Posterior vena cava (tissue), 2 donors: ENCODE results near the gene CCN5. TPM values are rescaled to one million over a fixed set of nuclear protein-coding genes. Genes with fewer than 3 reads are reported as not detected.
"Not testable (repeated sequence)": the region's sequence is repeated elsewhere in the genome, so short reads cannot be mapped to it uniquely, and the experiment has no call there.

Experiments used
- DNase-seq: peaks from one replicate; pipeline ENCODE4 v3.0.0-alpha.2; 2020; ENCODE audit warnings: low spot score
- intact Hi-C, 2 donors: fragments of 100-400 bp; cut with DNase I; formaldehyde crosslinking; loops; one replicate each; pipeline versions ENCODE4 v1.14.1 to v1.14.2; 2022 to 2023
- total RNA-seq, 2 donors: library from RNA; stranded (reverse); fragmentation: NEBNext Ultra II Directional; extraction: Animal tissue kit (Norgen Biotek cat#: 25700); gene quantifications; one replicate each; pipeline ENCODE4 v1.2.1, GENCODE V29; 2021
- donor health status: DM: yes; HTN: yes; CAD: no.
- donor health status: DM: yes; HTN: yes; CAD: no.

The CCN5 gene
- total RNA-seq, 2 donors from 2014 or later: 210 to 342 TPM

DNA sequence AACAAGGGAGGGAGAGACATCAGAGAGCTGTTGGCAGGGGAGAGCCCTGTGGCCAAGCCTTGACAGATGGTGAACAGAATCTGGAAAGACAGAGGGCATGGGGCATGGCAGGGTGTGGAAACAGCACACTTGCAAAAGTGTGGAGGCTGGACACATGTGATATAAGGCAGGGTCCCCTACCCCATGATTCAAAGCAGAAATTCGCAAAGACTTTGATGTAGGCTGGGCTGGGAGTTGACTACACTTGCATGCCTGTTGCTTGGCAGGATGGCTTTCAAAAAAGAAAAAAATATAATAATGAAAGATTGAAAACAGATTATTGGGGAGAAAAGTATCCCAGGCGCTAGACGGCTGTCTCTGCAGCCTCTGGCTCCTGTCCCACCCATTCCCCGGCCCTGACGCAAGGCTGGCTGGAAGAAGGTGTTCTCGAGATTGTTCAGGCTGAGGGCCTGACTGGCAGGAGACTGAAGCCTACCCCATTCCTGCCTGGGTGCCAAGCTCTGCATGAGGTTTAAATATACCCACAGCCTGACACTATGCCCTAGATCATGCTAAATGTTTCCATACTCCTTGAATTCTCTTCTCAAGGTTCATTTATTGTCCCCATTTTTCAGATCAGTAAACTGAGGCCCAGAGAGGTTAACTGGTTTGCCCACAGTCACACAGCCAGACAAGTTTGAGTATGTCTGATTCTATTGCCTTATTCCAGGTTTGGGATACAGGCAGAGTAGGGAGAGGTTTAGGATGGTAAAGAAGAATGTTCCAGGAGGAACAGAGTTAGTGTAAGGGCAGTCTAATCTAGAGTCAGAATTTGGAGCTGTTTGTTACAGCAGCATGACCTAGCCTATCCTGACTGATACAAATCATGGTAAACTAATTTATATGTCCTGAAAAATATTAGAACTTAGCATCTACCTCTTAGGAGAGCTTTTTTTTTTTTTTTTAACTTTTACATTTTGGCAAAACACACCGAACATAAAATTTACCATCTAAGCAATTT is 23.4 kb upstream of the CCN5 start:
- DNase-seq: peak; percentile 93
- intact Hi-C loops: no loop called here

DNA sequence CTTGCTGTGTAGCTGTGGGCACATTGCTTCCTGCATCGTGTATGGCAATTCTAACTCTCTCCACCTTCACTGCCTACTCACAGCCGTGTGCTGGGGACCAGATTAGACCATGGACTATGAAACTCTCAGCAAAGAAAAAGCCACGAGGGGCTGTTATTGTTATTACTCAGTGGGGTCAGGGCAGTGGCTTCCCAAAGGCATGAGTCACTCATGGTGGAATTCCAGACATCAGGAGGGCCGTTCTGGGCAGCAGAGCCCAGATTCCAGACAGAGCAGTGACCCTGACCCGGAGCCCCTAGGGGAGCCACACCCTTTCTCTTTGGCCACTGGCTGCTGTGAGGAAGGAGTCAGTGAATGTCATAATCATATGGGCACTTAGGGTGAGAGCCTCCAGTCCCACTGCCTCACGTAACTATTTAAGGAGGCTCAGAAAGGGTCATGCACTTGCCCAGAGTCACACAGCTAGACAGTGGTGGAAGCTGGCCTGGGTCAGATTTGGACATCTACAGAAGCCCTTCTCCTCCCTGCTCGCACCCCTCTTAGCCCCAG is 22.2 kb upstream of the CCN5 start:
- DNase-seq: peak; percentile 95
- intact Hi-C loops: no loop called here

DNA sequence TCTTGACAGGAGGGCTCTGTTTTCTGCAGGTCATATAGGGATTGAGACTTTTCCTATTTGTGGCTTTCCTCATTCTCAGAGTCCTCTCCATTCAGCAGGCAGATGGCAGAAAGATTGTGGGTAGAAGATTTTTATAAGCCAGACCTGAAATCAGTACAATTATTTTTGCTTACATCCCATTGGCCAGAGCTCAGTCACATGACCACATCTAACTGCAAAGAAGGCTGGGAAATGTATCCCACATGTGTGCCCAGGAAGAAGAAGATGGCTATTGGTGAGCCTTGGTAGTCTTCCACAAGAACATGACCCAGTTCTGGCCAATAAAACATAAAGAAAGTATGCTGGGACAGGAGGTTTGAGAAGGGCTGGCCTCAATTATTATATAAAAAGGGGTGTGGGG is 21.5 kb upstream of the CCN5 start:
- DNase-seq: no peak
- intact Hi-C loops: no loop called here

DNA sequence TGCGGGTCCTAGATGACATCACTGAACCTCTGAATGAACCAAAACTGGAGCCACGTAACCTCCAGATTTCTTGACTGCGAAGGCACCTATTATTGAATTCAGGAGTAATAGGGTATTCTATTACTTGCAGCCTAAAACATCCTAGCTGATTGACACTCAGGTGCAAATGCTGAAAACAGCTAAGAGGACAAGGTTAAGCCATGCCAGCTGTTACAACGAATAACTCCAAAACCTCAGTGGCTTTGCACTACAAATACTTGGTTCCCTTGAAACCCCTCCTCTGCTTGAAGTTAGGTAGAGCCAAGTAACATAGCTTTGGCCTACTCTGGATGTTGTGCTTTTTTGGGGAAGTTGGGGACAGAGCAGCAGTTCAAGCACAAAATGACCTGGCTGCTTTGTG is 21.0 kb upstream of the CCN5 start:
- DNase-seq: no peak
- intact Hi-C loops: no loop called here

DNA sequence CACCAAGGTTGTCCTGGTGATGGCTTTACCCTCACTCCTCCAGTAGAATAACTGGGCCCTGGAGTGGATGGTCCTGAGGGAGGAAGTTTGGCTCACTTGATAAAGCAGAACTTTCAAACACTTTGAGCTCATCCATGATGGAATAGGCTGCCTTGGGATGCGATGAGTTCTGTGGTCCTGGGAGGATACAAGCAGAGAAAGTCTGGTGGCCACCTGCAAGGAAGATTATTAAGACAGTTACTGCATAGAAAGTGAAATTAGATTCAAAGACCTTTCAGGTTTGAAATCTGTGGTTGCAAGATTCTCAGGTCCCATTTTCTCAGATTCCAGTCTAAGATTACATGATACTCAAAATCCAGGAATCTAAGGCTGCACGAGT is 19.9 kb upstream of the CCN5 start:
- intact Hi-C loops: no loop called here
- DNase-seq: no peak

DNA sequence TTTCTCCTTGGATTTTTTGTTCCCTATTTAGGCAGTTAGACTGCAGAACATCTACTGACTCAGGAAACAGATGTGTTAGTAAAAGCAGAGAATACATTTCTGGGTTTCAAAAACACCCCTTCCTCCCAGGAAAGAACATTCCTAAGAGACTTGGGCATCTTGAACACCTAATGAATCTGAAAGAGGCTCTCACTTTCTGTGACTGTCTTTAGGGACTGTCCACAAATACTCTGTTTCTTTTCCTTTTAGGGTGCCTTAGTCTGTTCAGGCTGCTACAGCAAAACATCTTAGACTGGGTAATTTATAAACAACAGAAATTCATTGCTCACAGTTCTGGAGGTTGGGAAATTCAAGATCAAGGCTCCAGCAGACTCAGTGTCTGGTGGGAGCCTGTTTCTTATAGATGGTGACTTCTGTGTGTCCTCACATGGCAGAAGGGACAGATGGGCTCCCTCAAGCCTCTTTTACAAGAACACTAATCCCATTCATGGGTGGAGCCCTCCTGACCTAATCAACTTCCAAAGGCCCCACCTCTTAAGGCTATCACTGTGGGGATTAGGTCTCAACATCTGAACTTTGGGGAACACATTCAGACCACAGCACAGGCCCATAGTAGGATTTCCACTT is 19.4 kb upstream of the CCN5 start:
- intact Hi-C loops: no loop called here
- DNase-seq: no peak

DNA sequence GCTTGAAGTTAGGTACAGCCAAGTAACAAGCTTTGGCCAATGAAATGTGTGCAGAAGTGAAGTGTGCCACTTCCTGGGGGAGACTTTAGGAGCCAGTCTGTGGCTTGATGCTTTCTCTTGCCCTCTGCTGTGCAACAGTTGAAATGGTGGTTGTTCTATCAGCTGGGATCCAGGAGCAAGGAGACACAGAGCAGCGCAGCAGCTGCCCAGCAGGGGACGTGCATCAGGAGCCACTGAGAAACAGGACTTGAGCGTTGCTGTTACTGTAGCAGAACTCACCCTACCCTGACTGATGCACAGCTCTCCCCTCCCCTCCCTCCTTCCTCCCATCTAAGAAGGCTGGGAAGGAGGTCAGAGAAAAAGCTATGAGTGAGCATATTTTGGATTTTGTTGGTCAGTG is 18.9 kb upstream of the CCN5 start:
- DNase-seq: no peak
- intact Hi-C loops: no loop called here

DNA sequence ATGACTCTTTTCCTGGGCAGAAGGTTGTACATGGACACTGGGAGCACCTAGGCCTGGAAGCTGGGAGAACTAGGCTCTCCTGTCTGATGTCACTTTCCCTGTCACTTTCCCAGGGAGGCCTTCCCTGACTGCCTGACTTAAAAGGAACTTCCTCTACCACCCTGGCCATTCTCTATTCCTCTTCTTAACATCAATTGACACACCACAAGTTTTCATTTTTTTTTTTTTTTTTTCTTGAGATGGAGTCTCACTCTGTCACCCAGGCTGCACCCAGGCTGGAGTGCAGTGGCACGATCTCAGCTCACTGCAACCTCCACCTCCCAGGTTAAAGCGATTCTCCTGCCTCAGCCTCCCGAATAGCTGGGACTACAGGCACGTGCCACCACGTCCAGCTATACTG is 18.1 kb upstream of the CCN5 start:
- intact Hi-C loops, DNase-seq: not testable (repeated sequence)

DNA sequence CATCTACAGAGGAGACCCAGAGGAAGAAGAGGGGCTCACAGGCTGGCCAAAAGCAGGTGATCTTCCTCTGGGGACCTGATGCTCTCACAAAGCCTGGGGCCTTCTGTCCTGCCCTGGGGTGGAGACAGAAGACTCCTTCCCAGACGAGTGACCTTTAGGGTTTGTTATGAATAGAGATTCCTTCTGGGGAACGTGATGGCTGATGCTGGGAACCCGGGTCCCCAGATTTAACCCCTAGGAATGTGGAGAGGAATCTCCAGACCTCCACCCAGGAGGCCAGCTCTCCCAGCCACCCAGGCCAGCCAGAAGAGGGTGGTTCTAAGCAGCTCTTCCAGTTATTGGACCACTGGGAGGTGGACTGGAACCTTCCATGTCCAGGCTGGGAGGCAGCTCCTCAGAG is 16.8 kb upstream of the CCN5 start:
- no peak for DNase-seq

DNA sequence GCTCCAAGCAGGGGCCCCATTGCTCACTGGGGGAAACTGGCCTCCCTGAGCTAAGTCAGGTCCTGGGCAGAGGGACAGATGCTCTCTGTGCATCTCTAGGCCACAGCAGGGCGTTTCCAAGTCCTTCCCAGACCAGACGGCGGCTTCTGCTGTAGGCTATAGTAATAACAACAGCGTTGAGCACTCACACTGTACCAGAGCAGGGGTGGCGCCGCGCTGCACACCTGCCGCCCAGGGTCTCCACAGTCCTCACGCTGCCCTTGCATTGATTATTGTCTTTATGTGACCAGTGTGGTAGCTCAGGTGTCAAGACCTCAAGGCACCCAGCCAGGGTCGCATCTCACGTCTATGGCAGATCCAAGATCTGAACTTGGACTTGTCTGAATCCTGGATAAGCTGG is 14.9 kb upstream of the CCN5 start:
- DNase-seq: no peak
- intact Hi-C loops: no loop called here

More for the DNA sequence above, 16.8 kb upstream of the CCN5 start:
- intact Hi-C loops: no loop called here

DNA sequence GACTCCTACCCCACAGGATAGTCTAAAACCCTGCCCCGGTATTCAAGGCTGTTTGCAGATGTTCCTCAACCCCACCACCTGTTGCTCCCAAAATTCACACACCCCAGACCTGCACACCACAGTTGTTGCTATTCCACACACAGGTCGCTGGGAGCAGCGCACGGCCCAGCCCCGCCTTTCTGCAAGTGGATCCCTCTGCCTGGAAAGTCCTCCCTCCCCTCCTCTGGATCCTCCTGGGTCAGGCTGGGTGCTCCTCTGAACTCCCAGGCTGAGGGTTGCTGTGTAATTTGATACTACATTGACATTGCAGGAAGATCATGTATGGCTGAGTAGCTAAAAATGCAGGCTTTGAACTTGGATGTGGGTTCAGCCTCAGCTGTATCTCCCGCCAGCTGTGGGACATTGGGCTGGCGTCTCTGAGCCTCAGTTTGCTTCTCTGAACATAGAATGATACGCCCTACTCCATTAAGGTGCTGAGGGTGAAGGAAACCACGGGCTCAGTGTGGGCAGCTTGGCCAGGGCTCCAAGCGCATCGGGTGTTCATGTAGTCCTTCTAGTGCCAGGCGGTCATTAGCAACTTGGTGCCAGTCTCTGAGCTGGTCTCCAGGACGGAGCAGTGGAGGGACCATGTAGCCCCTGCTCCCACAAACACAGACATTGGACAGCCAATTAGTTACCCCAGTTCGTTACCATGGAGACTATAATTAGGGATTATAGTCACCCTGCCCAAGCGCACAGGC is 13.9 kb upstream of the CCN5 start:
- DNase-seq: no peak
- intact Hi-C loops: no loop called here

DNA sequence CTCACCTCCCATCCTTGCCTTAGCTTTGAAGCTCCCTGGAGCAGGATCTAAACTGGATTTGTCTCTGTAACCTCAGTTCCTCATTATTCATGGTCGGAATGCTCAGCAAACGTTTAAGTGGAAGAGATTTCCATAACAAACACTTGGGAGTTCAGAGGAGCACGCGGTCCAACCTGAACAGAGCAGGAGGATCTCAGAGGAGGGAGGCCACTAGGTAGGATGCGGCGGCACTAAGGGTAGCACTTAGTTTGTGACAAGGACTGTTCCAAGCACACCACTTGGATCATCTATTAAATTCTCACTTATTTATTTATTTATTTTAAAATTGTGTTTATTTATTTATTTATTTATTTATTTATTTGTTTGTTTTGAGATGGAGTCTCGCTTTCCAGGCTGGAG is 13.3 kb upstream of the CCN5 start:
- no peak for DNase-seq
- intact Hi-C loops: no loop called here

DNA sequence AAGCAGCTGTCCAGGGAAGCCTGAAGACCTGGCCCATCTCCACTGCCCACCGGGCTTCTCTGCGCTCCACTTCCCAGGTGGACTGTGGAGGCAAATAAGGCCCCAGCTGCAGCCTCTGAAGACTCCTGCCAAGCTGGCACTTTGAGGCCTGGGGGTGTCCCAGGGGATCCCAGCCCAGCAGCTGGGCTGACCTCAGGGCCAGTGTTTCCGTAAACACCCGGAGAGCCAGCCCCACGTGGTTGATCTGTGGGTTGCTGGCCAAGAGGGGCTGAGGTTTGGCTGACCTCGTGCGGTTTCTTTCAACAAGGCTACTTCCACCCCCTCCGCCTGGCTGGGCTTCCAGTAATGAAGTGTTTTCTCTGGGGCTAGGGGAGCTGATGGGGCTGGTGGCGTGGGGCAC is 12.4 kb upstream of the CCN5 start:
- DNase-seq: peak; percentile 96
- intact Hi-C loops: no loop called here

DNA sequence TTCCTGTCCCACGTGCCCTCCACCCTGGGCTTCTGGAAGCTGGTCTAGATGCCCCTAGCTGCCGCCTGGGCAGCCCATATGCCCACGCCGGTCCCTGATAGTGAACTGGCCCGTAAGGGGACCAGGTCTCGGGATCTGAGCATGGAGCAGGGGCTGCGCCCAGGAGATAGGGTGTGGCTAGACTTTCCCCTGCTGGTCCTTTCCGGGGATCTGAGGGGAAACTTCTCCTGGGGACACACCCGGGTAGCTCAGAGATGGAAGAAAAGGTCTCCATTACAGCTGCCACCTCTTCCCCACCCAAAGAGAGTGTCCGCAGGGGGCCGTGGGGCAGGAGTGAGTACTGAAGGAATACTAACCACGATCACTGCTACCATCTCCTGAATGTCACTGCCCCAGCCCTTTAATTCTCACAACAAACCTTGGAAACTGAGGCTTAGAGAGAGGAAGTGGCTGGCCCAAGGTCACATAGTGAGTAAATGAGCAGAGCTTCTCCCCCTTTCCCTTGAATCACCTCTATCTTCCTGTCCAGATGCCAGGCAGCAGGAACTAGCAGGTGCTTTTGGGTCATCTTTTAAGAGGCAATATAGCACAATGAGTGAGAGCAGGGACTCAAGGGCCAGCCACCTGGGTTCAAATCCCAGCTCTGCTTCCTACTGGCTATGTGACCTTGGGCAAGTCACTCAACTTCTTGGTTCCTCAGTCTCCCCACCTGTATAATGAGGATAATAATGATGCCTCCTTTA is 11.8 kb upstream of the CCN5 start:
- DNase-seq: no peak
- intact Hi-C loops: no loop called here

DNA sequence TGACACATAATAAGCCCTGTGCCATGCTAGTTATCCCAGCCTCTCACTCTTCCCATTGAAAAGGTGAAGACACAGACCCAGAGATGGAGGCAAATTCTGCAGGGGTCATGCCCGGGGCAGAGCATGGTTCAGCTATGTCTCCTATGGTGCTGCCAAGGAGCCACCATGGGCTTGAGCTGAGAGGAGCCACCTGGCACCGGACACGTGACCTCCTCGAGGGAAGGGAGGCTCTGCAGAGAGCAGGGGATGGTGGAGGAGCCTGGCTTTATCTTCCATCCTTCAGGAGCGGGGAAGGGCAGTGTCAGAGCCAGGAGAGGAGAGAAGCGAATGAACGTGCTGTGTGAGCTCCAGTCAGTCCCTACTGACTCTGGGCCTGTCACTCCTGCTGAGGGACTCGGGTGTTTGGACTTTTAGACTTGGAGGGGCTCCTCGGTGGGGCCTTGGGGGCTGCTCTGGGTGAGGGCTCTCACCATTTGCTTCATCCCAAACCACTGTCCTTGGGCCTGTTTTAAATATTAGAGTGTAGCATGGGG is 11.1 kb upstream of the CCN5 start:
- intact Hi-C loops: no loop called here
- DNase-seq: peak; percentile 74

DNA sequence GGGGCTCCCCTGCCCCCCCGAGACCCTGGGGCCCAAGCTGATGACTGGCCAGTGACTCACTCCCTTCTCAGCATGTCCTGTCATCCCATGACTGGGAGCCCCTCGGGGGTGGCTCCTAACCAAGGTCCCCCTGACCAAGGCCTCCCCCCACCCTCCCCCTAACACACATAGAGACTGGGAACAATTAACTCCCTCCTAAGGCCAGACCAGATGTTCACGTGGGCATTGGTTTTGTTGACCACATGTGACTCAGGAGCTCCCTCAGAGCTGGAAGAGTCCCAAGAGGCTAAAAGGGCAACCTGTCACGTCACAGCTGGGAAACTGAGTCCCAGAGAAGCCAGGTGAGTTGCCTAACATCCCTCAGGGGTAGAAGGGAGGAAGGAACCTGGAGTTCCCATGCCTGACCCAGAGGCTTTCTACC is 10.6 kb upstream of the CCN5 start:
- peak; percentile 71 for DNase-seq
- intact Hi-C loops: no loop called here

DNA sequence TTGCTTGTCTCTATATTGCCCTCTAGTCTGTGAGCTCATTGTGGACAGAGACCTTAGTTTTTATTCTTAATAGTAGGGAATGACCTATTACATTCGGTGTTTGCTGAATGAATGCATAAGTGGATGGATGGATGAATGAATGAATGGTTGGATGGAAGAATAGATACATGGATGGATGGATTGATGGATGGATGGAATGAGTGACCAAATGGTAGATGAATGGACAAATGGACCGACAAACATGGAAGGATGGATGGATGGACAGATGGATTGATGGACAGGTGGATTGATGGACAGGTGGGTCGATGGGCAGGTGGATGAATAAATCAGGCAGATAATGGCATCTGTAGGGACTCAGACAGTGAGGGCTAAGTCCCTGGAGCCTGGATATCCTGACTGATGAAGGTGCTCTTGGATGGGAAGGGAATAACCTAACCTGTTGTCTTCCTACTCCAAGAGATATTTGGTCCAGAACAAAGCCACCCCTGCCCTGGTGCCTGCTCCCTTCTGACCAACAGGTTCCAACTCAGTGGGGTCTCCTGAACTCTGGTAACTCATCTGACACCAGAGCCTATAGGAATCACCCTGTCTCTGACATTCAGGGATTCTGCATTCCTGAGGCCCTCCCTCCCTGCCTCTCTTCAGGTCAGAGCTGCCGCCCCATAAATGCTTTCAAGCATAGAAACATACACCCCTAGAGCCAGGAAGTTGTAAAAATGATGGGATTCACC is 9.6 kb upstream of the CCN5 start:
- no peak for DNase-seq
- intact Hi-C loops: no loop called here

DNA sequence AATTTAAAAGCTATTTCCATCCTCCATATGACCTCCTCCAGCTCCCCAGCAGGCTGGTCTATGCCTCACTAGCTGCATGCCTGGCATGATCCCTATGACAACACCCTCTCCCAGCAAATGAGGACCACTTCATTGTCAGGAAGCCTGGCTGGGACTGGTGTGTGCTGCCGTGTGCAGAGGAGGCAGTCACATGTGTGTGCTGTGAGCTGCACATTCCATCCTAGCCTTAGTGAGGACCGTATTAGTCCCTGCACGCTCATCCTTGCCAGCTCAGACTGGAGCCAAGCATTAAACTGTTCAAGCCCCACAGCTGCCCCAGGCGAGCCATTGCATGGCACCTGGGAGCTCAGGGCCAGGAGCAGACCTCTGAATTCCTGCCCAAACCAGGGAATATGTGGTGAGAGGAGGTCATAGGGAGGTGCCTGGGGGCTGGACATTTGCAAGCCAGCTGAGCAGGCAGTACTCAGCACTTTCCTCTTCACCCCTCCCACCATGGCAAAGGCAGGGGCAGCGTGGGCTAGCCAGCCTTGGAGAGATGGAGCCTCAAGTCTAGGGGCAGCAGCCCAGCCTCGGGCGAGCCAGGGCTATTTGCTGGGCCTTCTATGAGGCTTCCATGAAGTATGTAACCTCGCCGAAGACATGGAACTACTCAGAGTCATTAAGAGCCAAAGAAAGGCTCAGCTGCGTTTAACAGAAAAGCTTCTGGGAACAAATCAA is 8.7 kb upstream of the CCN5 start:
- intact Hi-C loops: no loop called here
- DNase-seq: peak; percentile 88
